ENCODE results near the gene ANKRA2.

Gene ANKRA2

GRCh38 chr5:73534011-73534644 is 31.3 kb downstream of the ANKRA2 start:
- no peak overlapping the region for H3K4me3 ChIP-seq (replicated peaks; ENCODE audit: low read depth, low read length)
- H3K36me3 ChIP-seq (ENCODE audit: control insufficient read depth, insufficient read depth, low read length) = no peaks in the 10 kb centered on the region
- no peak for DNase-seq (ENCODE audit: extremely low read depth, insufficient read length)
- no peaks in the 10 kb centered on the region; the same call in 1 of the 2 replicates for H3K27me3 ChIP-seq (replicated peaks; ENCODE audit: control insufficient read depth, insufficient read depth, low read length)
- TF ChIP-seq CTCF (IDR thresholded peaks at IDR 0.05; ENCODE audit: insufficient read depth, low read length, poor library complexity, severe bottlenecking) = no peak

DNA sequence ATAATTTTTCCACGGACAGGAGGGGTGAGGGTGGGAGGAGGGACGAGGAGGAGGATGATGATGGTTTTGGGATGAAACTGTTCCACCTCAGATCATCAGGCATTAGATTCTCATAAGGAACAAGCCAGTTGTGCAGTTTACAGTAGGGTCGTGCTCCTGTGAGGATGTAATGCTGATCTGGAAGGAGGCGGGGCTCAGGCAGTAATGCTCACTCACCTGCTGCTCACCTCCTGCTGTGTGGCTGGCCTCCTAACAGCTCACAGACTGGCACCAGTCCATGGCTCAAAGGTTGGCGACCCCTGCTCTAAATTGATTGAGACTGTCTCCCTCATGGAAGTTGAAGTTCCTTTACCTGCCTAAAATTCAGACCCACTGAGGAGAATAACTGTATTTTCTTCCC is 33.2 kb downstream of the ANKRA2 start:
- DNase-seq (ENCODE audit: extremely low read depth, insufficient read length) = no peak
- Histone ChIP-seq H3K27me3 (replicated peaks; ENCODE audit: control insufficient read depth, insufficient read depth, low read length) (no peaks in the 10 kb centered on the region; the same call in 1 of the 2 replicates), H3K4me3 (replicated peaks; ENCODE audit: low read depth, low read length) (no peak overlapping the region), H3K36me3 (ENCODE audit: control insufficient read depth, insufficient read depth, low read length) (no peaks in the 10 kb centered on the region)
- TF ChIP-seq CTCF (IDR thresholded peaks at IDR 0.05; ENCODE audit: insufficient read depth, low read length, poor library complexity, severe bottlenecking) = no peak

DNA sequence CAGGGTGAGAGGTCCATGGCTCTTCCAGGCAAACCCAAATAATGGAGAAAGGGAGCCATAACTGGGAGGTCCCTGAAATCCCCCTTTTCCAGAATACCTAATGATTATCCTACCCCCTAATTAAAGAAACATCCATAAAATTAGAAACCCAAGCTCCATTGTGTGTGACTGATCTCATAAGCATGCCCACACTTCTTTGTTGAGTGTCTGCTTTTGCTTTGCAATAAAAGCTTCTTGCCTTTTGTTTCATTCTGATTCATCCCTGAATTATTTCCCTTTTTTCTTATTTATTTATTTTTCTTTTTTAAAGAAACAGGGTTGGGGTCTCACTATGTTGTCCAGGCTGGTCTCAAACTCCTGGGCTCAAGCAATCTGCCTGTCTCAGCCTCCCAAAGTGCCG is 34.1 kb downstream of the ANKRA2 start:
- H3K36me3 ChIP-seq (ENCODE audit: control insufficient read depth, insufficient read depth, low read length) = no peaks in the 10 kb centered on the region
- no peak overlapping the region for H3K4me3 ChIP-seq (replicated peaks; ENCODE audit: low read depth, low read length)
- TF ChIP-seq CTCF (IDR thresholded peaks at IDR 0.05; ENCODE audit: insufficient read depth, low read length, poor library complexity, severe bottlenecking) = no peak
- no peaks in the 10 kb centered on the region; the same call in 1 of the 2 replicates for H3K27me3 ChIP-seq (replicated peaks; ENCODE audit: control insufficient read depth, insufficient read depth, low read length)
- DNase-seq (ENCODE audit: extremely low read depth, insufficient read length) = no peak

DNA sequence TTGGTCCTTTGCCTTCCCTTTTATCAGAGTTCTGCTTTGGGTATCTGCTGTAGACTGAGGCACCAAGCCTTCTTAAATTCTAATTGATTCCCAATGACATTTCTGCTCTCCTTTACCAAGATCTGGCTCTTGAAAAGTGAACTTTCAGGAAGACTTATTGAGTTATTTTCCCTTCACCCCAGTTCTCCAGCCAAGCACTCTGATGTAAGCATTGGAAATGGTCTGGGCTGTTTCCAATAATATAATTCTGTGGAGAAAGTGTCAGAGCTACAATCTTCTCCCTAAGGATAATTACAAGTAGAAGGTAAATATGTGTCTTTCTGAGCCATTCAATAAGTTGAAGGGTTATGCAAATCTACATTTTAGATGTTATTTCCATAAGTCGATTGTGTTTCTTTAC is 36.4 kb downstream of the ANKRA2 start:
- no peak for TF ChIP-seq CTCF (IDR thresholded peaks at IDR 0.05; ENCODE audit: insufficient read depth, low read length, poor library complexity, severe bottlenecking)
- H3K36me3 ChIP-seq (ENCODE audit: control insufficient read depth, insufficient read depth, low read length) = no peaks in the 10 kb centered on the region
- no peaks in the 10 kb centered on the region; the same call in 1 of the 2 replicates for H3K27me3 ChIP-seq (replicated peaks; ENCODE audit: control insufficient read depth, insufficient read depth, low read length)
- H3K4me3 ChIP-seq (replicated peaks; ENCODE audit: low read depth, low read length) = no peak overlapping the region
- DNase-seq (ENCODE audit: extremely low read depth, insufficient read length) = no peak

DNA sequence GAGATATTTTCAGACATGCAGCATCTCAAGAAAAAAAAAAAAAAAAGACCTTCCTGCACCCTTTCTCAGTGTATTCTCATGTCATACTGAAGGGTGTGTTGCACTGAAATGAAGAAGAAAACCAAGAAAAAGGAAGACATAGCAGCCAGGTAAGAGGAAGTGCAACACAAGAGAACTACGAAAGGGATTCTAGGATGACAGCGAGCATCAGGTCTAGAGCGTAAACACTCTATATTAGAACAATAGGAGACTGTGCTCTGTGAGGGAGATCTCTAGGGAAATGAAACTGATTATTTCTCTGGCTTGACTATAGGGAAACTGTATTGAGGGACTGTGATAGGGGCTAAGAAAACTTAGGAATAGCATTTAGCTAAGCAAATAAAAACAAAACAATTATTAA is 37.2 kb downstream of the ANKRA2 start:
- TF ChIP-seq CTCF (IDR thresholded peaks at IDR 0.05; ENCODE audit: insufficient read depth, low read length, poor library complexity, severe bottlenecking) = no peak
- no peaks in the 10 kb centered on the region for H3K27me3 ChIP-seq (replicated peaks; ENCODE audit: control insufficient read depth, insufficient read depth, low read length)
- no peak overlapping the region for H3K4me3 ChIP-seq (replicated peaks; ENCODE audit: low read depth, low read length)
- H3K36me3 ChIP-seq (ENCODE audit: control insufficient read depth, insufficient read depth, low read length) = no peaks in the 10 kb centered on the region
- no peak for DNase-seq (ENCODE audit: extremely low read depth, insufficient read length)

Data from GM06990 (cell line).